Adrenal gland (tissue), 5 donors: ENCODE results near the gene SLC35F1.

ENCODE experiments used
- CTCF ChIP-seq, 6 experiments: fragments of 450-650 bp in 4 of 6; fragments of 200-600 bp in 2 of 6; sonication (generic) in 1 of 6; IDR thresholded peaks; 1 replicate in 5 of 6; 2 replicates in 1 of 6; pipeline versions ENCODE4 v1.5.1 to v1.8.0; 2016 to 2021; ENCODE audit warnings: antibody characterized with exemption in 6 of 6, mild to moderate bottlenecking in 2 of 6, moderate library complexity in 1 of 6
- POLR2A ChIP-seq, 2 donors: fragments of 450-650 bp; IDR thresholded peaks; one replicate each; pipeline ENCODE4 v1.6.1; 2017; ENCODE audit warnings: antibody characterized with exemption in 2 of 2, mild to moderate bottlenecking in 2 of 2, moderate library complexity in 1 of 2
- donor health status: DM: no; HTN: no; CAD: no.

DNA sequence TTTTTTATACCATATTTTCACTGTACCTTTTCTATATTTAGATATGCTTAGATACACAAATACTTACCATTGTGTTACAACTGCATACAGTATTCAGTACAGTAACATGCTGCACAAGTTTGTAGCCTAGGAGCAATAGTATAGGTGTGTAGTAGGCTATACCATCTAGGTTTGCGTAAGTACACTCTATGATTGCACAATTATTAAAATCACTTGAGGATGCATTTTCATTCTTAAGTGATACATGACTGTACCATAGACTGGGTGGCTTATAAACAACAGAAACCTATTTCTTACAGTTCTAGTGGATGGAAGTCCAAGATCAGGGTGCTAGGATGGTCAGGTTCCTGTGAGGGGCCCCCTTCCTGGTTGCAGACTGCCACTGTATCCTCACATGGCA, 234.1 kb downstream of the SLC35F1 start:
- no peak for TF ChIP-seq CTCF (IDR thresholded peaks at IDR 0.05)
- TF ChIP-seq POLR2A (IDR thresholded peaks at IDR 0.05): no peak
